HT-29 (cell line): Measurements from ENCODE around the gene PITRM1. TPM values are rescaled to one million over a fixed set of nuclear protein-coding genes. Genes with fewer than 3 reads are reported as not detected.
A peak's percentile ranks its signal among the peaks of the same experiment; 100 is the strongest.
"Not testable (repeated sequence)": the region's sequence is repeated elsewhere in the genome, so short reads cannot be mapped to it uniquely, and the experiment has no call there.

ENCODE experiments used
- DNase-seq: peaks from one replicate; pipeline ENCODE4 v3.0.0-alpha.2; 2015; ENCODE audit warnings: low spot score
- total RNA-seq: library from RNA; depleted of rRNA; stranded (reverse); fragments of >200 nt; shearing (Covaris generic); gene quantifications from 2 replicates; pipeline ENCODE4 v1.2.3, GENCODE V29; 2014

PITRM1 gene
- total RNA-seq, 1 experiment from 2014 or later, result 80.7 TPM

- no peak for DNase-seq
These were observed 26.9 kb upstream of the PITRM1 start for GRCh38 chr10:3199488-3199887.

- DNase-seq, result no peak
These were observed 26.3 kb upstream of the PITRM1 start for GRCh38 chr10:3198900-3199299.

- peak; percentile 91 for DNase-seq
These were observed 24.9 kb upstream of the PITRM1 start for GRCh38 chr10:3197348-3198003.

- no peak for DNase-seq
These were observed 24.4 kb upstream of the PITRM1 start for GRCh38 chr10:3196958-3197347.

- DNase-seq, result no peak
These were observed 23.9 kb upstream of the PITRM1 start for GRCh38 chr10:3196482-3196881.

GRCh38 chr10:3195726-3196125 is 23.1 kb upstream of the PITRM1 start:
- no peak for DNase-seq

- no peak for DNase-seq
These were observed 22.7 kb upstream of the PITRM1 start for GRCh38 chr10:3195286-3195685.

GRCh38 chr10:3194871-3195270 is 22.3 kb upstream of the PITRM1 start:
- no peak for DNase-seq

- DNase-seq, result no peak
These were observed 21.2 kb upstream of the PITRM1 start for GRCh38 chr10:3193751-3194150.

GRCh38 chr10:3192856-3193635 is 20.5 kb upstream of the PITRM1 start:
- peak; percentile 68 for DNase-seq

- DNase-seq, result no peak
These were observed 18.2 kb upstream of the PITRM1 start for GRCh38 chr10:3190817-3191216.

GRCh38 chr10:3187229-3187628 is 14.6 kb upstream of the PITRM1 start:
- DNase-seq, result not testable (repeated sequence)

GRCh38 chr10:3186368-3186767 is 13.8 kb upstream of the PITRM1 start:
- no peak for DNase-seq

GRCh38 chr10:3185386-3185785 is 12.8 kb upstream of the PITRM1 start:
- no peak for DNase-seq

GRCh38 chr10:3180355-3181025 is 7.9 kb upstream of the PITRM1 start:
- no peak for DNase-seq

- no peak for DNase-seq
These were observed 6.6 kb upstream of the PITRM1 start for GRCh38 chr10:3179174-3179573.

GRCh38 chr10:3178042-3178441 is 5.5 kb upstream of the PITRM1 start:
- no peak for DNase-seq

GRCh38 chr10:3173171-3173878 is 743 bp upstream of the PITRM1 start:
- DNase-seq, result peak; percentile 97

GRCh38 chr10:3172081-3172445 is 519 bp downstream of the PITRM1 start:
- DNase-seq, result peak; percentile 69

- DNase-seq, result not testable (repeated sequence)
These were observed 1.1 kb downstream of the PITRM1 start for GRCh38 chr10:3171488-3171887.

GRCh38 chr10:3169673-3170072 is 2.9 kb downstream of the PITRM1 start:
- DNase-seq, result no peak

- DNase-seq, result no peak
These were observed 3.3 kb downstream of the PITRM1 start for GRCh38 chr10:3169271-3169670.
